Cerebellar cortex (tissue), 1 donor: Measurements from ENCODE around the gene ZNF438.
"Not testable (repeated sequence)": the region's sequence is repeated elsewhere in the genome, so short reads cannot be mapped to it uniquely, and the experiment has no call there.

Source experiments
- DNase-seq: peaks from one replicate; pipeline ENCODE4 v3.0.0-alpha.2; 2015; ENCODE audit warnings: low spot score

The ZNF438 gene

DNA sequence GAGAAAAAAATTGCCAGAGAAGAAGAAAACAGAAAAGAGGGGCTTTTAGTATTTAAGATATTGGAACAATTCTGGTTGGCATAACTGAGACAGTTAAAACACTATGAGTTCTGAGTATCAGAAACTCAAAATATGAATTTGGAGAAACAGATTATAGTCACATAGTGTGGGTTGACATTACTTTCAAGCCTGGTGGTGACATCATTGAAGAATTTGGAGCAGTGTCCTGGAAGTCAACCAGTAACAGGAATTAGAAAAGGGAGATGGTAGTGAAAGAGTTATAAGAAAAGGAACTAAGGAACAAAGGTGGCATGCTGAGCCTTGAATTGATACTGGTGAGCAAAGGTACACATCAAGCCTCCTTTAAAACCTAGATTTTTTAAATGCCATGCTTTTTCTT, 88.2 kb downstream of the ZNF438 start:
- no peak for DNase-seq

DNA sequence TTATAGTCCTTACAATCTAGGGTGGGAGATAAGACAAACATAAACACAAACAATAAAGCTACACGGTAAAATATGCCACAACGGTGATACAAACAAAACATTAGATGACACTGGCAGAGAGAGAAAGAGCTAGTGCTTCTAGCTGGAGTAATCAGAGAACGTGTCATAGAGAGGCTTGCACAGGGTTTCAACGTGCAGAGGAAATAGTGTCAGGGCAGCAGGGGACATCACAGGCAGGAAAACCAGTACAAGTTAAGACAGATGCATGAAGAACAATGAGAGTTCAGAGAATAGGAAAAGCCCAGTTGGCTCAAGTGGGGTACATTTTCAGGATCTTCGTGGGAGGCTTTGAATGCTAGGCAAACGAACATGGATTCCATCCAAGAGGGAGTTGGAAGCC, 91.4 kb downstream of the ZNF438 start:
- no peak for DNase-seq

DNA sequence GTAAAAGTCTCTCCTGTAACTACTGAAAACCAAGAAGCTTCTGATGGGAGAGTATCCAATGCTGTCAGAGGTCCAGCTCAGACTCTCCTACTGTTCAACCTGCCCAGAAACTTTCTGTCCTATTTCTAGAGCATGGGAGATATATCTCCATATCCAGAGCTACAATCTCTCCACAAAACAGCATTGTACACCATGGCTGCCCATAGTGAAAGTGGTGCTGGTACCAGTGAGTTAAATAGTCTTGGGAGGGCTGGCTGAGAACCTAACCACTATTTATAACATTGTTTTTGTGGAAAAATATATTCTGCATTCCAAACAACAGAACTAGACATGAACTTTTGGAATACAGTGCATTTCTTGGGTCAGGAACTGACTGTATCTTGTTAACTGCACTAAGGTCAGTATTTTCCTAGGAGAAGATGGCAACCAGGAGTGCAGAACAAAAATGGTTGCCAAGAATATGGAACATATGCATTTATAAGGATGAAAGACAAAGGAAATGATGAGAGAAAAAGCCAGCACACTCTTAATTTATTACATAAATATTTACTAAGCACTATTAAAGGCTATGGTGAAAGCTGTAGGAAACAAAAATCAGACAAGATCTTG, 91.9 kb downstream of the ZNF438 start:
- no peak for DNase-seq

GRCh38 chr10:30935078-30935477, 96.6 kb downstream of the ZNF438 start:
- no peak for DNase-seq

GRCh38 chr10:30931094-30931493, 100.6 kb downstream of the ZNF438 start:
- no peak for DNase-seq

DNA sequence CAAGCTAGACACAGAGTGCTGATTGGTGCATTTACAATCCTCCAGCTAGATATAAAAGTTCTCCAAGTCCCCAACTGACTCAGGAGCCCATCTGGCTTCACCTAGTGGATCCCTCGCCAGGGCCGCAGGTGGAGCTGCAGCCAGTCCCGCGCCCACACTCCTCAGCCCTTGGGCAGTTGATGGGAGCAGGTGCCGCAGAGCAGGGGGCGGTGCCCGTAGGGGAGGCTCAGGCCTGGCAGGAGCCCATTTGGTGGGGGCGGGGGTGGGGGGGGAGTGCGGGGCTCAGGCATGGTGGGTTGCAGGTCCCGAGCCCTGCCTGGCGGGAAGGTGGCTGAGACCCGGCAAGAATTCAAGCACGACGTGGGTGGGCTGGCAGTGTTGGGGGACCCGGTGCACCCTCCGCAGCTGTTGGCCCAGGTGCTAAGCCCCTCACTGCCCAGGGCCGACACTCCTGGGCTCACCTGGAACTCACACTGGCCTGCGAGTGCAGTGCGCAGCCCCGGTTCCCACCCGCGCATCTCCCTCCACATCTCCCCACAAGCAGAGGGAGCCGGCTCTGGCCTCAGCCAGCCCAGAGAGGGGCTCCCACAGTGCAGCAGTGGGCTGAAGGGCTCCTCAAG, 101.7 kb downstream of the ZNF438 start:
- DNase-seq: no peak

- DNase-seq: not testable (repeated sequence)
Observed at GRCh38 chr10:30929311-30929729, 102.3 kb downstream of the ZNF438 start.

DNA sequence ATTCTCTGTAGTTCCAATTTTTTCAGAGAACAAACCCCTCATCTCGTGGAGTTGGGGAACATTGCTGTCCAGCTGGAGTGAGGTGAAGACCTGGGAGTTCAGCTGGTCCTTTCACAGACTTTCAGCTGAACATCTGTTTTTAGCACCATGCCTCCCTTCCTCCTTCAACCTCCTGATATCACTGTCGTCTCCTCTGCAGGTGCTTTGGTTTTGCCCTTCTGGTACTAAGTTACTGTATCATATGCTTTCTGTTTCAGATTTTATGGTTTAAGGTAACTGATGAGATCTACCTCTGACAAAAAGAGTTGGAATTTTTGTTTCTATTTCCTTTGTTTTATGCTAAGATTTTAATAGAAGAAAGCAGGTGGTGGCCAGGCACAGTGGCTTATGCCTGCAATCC, 102.9 kb downstream of the ZNF438 start:
- DNase-seq: no peak

DNA sequence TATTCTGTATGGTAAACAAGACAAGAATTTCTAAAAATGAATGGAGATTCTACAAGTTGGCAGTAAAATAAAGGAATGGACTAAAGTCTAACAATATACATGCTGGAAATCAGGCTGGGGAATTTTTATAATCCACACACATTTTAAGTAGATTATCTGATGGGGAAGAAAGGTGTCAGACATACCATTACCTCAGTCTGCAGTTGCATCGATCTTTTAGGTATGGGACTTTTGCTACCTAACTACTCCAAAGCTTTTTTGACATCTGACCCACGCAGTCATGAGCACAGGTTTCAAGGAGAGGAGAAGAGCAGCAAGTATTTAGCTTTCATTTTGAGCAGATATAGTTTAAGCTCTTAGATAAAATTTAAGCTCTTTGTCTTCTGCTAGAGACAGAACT, 113.0 kb downstream of the ZNF438 start:
- DNase-seq: no peak

GRCh38 chr10:30917789-30918188, 113.9 kb downstream of the ZNF438 start:
- no peak for DNase-seq

DNA sequence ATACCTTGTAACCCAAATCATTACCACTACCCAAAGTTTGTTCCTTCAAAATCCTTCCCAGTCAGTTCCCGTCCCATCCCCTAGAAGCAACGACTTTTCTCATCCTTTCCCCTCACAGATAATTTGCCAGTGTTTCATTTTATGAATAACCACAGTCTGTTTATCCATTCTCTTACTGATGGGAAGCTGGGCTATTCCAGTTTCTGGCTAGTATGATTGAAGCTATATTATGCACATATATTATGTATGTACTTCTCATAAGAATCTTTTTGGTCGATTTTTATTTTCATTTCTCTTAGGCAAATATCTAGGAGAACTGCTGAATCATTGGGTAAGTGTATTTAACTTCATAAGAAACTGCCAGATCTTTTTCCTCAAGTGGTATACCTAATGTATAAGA, 114.6 kb downstream of the ZNF438 start:
- no peak for DNase-seq

GRCh38 chr10:30915146-30915545, 116.5 kb downstream of the ZNF438 start:
- no peak for DNase-seq

GRCh38 chr10:30911303-30911863, 120.3 kb downstream of the ZNF438 start:
- no peak for DNase-seq

DNA sequence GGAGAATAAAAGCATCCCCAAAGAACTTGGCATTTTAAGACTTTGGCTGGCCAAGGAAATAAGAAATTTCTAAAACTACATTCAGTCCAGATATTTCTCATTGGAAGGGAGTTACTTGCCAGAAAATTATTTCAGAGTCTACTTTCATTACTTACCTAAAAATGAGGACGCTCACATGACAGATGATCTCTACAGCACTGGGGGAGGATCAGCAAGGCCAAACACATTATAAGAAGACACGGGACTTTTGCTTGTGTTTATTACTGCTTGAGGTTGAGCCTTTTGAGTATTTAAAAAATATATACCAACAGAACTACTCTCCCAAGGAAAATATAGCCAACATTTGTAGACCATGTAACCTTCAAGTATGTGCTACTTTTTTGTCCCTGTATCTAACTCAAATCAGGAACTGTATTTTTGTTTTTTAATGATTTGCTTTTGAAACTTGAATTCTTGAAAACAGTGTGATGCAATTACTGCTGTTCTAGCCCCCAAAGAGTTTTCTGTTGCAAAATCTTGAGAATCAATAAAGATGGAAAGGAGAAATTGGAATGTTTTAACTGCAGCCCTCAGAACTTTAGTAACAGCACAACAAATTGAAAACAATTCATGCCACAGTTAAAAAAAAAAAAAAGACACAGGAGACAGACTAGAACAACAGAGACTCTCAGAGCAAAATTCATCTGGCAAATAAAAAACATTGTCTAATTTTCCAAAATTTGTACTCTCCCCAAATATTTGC, 128.1 kb downstream of the ZNF438 start:
- no peak for DNase-seq

DNA sequence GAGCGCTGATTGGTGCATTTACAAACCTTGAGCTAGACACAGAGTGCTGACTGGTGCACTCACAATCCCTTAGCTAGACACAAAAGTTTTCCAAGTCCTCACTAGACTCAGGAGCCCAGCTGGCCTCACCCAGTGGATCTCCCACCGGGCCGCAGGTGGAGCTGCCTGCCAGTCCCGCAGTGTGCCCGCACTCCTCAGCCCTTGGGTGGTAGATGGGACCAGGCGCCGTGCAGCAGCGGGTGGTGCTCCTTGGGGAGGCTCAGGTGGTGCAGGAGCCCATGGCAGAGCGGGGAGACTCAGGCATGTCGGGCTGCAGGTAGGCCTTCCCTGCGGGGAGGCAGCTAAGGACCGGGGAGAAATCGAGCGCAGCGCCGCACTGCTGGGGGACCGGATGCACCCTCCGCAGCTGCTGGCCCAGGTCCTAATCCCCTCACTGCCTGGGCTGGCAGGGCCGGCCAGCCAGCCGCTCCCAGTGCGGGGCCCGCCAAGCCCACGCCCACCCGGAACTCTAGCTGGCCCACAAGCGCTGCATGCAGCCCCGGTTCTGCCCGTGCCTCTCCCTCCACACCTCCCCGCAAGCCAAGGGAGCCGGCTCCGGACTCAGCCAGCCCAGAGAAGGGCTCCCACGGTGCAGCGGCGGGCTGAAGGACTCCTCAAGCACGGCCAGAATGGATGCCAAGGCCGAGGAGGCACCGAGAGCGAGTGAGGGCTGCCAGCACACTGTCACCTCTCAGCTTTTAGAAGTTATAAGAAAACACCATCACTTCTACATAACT, 128.9 kb downstream of the ZNF438 start:
- DNase-seq: no peak

GRCh38 chr10:30901487-30901886, 130.2 kb downstream of the ZNF438 start:
- not testable (repeated sequence) for DNase-seq

- no peak for DNase-seq
Observed at GRCh38 chr10:30898964-30899363, 132.7 kb downstream of the ZNF438 start.

GRCh38 chr10:30897547-30897946, 134.1 kb downstream of the ZNF438 start:
- no peak for DNase-seq

- DNase-seq: no peak
Observed at GRCh38 chr10:30897048-30897447, 134.6 kb downstream of the ZNF438 start.

- DNase-seq: no peak
Observed at GRCh38 chr10:30894221-30894620, 137.4 kb downstream of the ZNF438 start.

- no peak for DNase-seq
Observed at GRCh38 chr10:30893208-30893607, 138.5 kb downstream of the ZNF438 start.

DNA sequence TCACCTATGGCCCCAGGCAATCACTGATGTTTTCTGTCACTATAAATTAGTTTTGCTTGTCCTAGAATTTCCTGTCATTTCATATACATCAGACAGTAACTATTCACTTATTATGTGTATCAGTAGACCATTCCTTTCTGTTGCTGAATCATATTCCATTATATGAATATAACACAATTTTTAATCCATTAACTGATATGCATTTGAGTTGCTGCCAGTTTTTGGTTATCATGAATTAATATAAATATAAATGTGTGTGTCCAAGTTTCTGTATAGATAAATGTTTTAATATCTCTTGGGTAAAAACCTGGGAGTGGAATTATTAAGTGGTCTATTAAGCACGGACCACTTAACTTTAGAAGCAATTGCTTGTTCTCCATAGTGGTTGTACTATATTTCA, 143.8 kb downstream of the ZNF438 start:
- DNase-seq: no peak
